ENCODE measurements around the gene LBX2. TPM values are rescaled to one million over a fixed set of nuclear protein-coding genes. Genes with fewer than 3 reads are reported as not detected.

The LBX2 gene
- total RNA-seq, 1 donor from 2014 or later: 0.69 TPM

- CTCF ChIA-PET: interaction anchor here (1.4 to 3.2 kb wide), 4 partner anchors 23 to 83 kb away, joined by 4 to 30 read pairs (median 14); partner anchors contain the start of genes CCDC142 and TTC31
- peaks cover 58% of the 10 kb centered on the region for H3K4me1 Mint-ChIP-seq
- POLR2A ChIA-PET: interaction anchor here (2.7 to 5.6 kb wide), 3 partner anchors 10 to 25 kb away, joined by 18 to 63 read pairs (median 35); partner anchors contain the start of genes AUP1, HTRA2 and TLX2
- no peak overlapping the region for H3K4me3 Mint-ChIP-seq
- H3K27ac Mint-ChIP-seq: no peak overlapping the region
- no peak for TF ChIP-seq CTCF (IDR thresholded peaks at IDR 0.05)
- H3K9me3 Mint-ChIP-seq: no peaks in the 10 kb centered on the region
- intact Hi-C loops (cut with micrococcal nuclease): loop anchor here (10.0 kb wide), 2 partner anchors 149 to 329 kb away; partner anchors contain the start of genes HK2 and SEMA4F
- peaks cover 28% of the 10 kb centered on the region for H3K27me3 Mint-ChIP-seq
- H3K36me3 Mint-ChIP-seq (ENCODE audit: low read depth): peaks cover 33% of the 10 kb centered on the region
- DNase-seq (no peak), ATAC-seq (ENCODE audit: low read depth) (no peak)
These were observed 6.2 kb upstream of the LBX2 start for GRCh38 chr2:74505448-74506246.

GRCh38 chr2:74504591-74504990 is 5.2 kb upstream of the LBX2 start:
- no peak for ATAC-seq (ENCODE audit: low read depth)
- Mint-ChIP-seq H3K4me1 (peaks cover 65% of the 10 kb centered on the region), H3K9me3 (no peaks in the 10 kb centered on the region), H3K36me3 (ENCODE audit: low read depth) (peaks cover 33% of the 10 kb centered on the region), H3K4me3 (peak overlapping the region; percentile 63), H3K27me3 (peaks cover 26% of the 10 kb centered on the region), H3K27ac (no peak overlapping the region)
- intact Hi-C loops (cut with micrococcal nuclease): loop anchor here (10.0 kb wide), 2 partner anchors 150 to 330 kb away; partner anchors contain the start of genes HK2 and SEMA4F
- POLR2A ChIA-PET: interaction anchor here (1.1 to 2.8 kb wide), 5 partner anchors 11 to 84 kb away, joined by 3 to 35 read pairs (median 4); partner anchors contain the start of genes AUP1, DQX1, HTRA2 and INO80B
- no peak for DNase-seq
- CTCF ChIA-PET: interaction anchor here (1.0 to 2.5 kb wide), 3 partner anchors 32 to 85 kb away, joined by 3 to 12 read pairs (median 8); partner anchors contain the start of gene MRPL53
- no peak for TF ChIP-seq CTCF (IDR thresholded peaks at IDR 0.05)

- Mint-ChIP-seq H3K4me1 (peaks cover 70% of the 10 kb centered on the region), H3K36me3 (ENCODE audit: low read depth) (peaks cover 33% of the 10 kb centered on the region), H3K27ac (peak overlapping the region; percentile 63), H3K4me3 (peak overlapping the region; percentile 81), H3K9me3 (no peaks in the 10 kb centered on the region), H3K27me3 (peaks cover 31% of the 10 kb centered on the region)
- ChIA-PET POLR2A (interaction anchor here (0.7 to 2.8 kb wide), 13 partner anchors 9 to 85 kb away, joined by 3 to 35 read pairs (median 5); partner anchors contain the start of genes AUP1, CCDC142, DQX1 and HTRA2), CTCF (interaction anchor here (0.7 to 2.5 kb wide), 8 partner anchors 16 to 86 kb away, joined by 3 to 12 read pairs (median 4); partner anchors contain the start of genes CCDC142, MRPL53 and TTC31)
- no peak for TF ChIP-seq CTCF (IDR thresholded peaks at IDR 0.05)
- ATAC-seq (ENCODE audit: low read depth) (no peak), DNase-seq (no peak)
- intact Hi-C loops (cut with micrococcal nuclease): loop anchor here (1.0 to 10.0 kb wide), 5 partner anchors 20 to 331 kb away; partner anchors contain the start of genes C2orf81, HK2, SEMA4F and TTC31
These were observed 4.4 kb upstream of the LBX2 start for GRCh38 chr2:74503506-74504475.

- Mint-ChIP-seq H3K27ac (peak overlapping the region; percentile 63), H3K4me1 (peaks cover 70% of the 10 kb centered on the region), H3K4me3 (peak overlapping the region; percentile 81), H3K27me3 (peaks cover 38% of the 10 kb centered on the region), H3K9me3 (no peaks in the 10 kb centered on the region), H3K36me3 (ENCODE audit: low read depth) (peaks cover 33% of the 10 kb centered on the region)
- DNase-seq (peak; percentile 67), ATAC-seq (ENCODE audit: low read depth) (peak; percentile 39)
- intact Hi-C loops (cut with micrococcal nuclease): loop anchor here (1.0 to 10.0 kb wide), 5 partner anchors 20 to 332 kb away; partner anchors contain the start of genes C2orf81, HK2, SEMA4F and TTC31
- ChIA-PET POLR2A (interaction anchor here (0.7 to 2.8 kb wide), 9 partner anchors 12 to 82 kb away, joined by 3 to 35 read pairs (median 5); partner anchors contain the start of genes AUP1, CCDC142, HTRA2 and MRPL53), CTCF (interaction anchor here (0.7 to 2.5 kb wide), 6 partner anchors 17 to 86 kb away, joined by 3 to 12 read pairs (median 4); partner anchors contain the start of genes CCDC142 and TTC31)
- TF ChIP-seq CTCF (IDR thresholded peaks at IDR 0.05): no peak
These were observed 3.5 kb upstream of the LBX2 start for GRCh38 chr2:74502720-74503505.

Data from activated B cell treated with CpG ODN at 0.5 μM for 24 hours (primary cell).